Fibroblast of villous mesenchyme (primary cell): ENCODE measurements around the gene CMIP. TPM values are rescaled to one million over a fixed set of nuclear protein-coding genes. Genes with fewer than 3 reads are reported as not detected.

Experiments
- DNase-seq: peaks from one replicate; pipeline ENCODE4 v3.0.0-alpha.2; 2010; ENCODE audit warnings: low read depth
- H3K4me3 ChIP-seq: 2 replicates; pipeline ENCODE4 v1.5.1; 2011; ENCODE audit warnings: low read depth, mild to moderate bottlenecking, low read length
- total RNA-seq: library from RNA; depleted of rRNA; stranded (reverse); fragments of >200 nt; gene quantifications from 2 replicates; pipeline ENCODE4 v1.2.3, GENCODE V29; 2012
- TF ChIP-seq, protein P1 (sequence below): IDR thresholded peaks from 2 replicates; pipeline ENCODE4 v1.5.1; 2012; ENCODE audit warnings: low read depth, mild to moderate bottlenecking, low read length; ENCODE audit not compliant: insufficient read depth

Gene CMIP
- total RNA-seq, 1 donor, result 7.8 TPM

DNA sequence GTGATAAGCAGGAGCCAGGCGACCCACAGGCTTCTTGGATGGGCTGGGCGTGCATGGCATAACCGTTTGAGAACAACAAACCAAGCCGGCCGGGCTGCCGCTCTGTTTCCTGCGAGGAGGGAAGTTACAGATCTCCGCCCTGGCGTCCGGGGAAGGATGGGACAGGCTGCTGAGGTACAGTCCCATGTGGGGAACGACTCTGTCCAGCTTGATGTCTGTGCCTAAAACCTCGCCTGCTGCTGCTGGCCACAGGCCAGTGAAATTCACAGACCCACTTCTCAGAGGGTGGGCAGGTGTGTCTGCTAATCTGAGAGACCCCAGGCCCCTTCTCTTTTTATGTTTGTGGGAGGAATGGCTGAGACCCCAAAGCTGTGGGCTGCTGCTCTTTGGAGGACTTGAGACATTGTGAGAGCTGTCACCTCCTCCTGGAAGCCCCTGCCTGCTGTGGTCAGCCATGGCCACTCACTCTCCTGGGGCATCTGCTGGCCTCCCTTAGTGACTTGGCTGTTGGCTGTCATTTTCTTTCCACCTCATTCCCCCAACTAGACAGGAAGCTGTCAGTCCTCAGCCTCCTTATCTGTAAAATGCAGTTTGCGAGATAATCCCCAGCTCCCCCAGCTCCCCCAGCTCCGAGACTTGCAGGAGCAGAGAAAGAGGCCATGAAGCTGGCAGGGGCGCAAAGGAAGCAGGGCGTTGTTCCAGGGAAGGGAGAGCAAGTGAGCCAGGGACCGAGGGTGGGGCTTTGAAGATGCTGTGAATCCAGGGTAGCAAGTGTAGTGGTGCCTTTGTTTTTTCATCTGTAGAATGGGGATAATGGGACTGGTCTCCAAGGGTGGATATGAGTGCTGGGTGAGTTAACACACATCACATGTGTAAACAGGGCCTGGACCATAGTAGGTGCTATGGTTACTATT is 51.0 kb downstream of the CMIP start:
- no peak for DNase-seq
- TF ChIP-seq, protein P1, sequence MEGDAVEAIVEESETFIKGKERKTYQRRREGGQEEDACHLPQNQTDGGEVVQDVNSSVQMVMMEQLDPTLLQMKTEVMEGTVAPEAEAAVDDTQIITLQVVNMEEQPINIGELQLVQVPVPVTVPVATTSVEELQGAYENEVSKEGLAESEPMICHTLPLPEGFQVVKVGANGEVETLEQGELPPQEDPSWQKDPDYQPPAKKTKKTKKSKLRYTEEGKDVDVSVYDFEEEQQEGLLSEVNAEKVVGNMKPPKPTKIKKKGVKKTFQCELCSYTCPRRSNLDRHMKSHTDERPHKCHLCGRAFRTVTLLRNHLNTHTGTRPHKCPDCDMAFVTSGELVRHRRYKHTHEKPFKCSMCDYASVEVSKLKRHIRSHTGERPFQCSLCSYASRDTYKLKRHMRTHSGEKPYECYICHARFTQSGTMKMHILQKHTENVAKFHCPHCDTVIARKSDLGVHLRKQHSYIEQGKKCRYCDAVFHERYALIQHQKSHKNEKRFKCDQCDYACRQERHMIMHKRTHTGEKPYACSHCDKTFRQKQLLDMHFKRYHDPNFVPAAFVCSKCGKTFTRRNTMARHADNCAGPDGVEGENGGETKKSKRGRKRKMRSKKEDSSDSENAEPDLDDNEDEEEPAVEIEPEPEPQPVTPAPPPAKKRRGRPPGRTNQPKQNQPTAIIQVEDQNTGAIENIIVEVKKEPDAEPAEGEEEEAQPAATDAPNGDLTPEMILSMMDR, result no peak
- H3K4me3 ChIP-seq, result no peak overlapping the region

DNA sequence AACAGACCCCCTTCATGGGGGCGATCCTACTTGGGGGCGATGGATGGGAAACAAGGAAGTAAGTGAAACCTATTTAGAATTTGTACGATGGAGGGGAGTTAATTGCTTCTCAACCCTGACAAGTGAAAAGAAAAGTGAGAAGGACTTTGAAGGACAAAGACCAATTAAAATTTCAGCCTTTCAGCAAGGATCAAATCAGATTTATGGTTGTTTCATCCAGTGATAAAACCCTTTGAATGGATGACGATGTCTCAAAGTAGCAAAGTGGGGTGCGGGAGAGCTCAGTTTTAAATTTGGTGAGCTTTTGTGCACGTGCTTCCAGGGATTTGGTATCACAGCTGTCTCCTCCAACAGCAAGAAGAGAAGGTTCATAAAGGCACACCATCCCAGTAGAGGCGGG is 51.7 kb downstream of the CMIP start:
- TF ChIP-seq, protein P1, result no peak
- DNase-seq, result no peak
- H3K4me3 ChIP-seq, result no peak overlapping the region

DNA sequence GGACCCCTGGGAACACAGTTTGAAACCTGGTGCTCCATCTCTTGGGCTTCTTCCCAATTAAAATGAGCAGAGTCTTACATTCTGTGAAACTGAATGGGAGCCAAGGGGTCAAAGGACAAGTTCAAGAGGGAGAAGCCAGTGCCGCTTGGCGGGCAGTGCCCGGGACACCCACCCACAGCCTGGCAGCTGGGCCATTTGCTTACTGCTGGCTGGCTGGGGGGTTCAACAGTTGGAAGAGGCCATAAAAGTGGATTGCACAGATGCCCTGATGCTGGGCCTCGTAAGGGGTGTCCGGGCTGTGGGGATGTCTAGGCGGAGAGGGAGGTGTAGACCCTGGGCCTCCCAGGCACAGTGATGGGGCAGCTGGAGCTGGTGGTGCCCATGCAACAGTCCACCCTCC is 52.1 kb downstream of the CMIP start:
- no peak for DNase-seq
- TF ChIP-seq, protein P1, result no peak
- H3K4me3 ChIP-seq, result no peak overlapping the region

DNA sequence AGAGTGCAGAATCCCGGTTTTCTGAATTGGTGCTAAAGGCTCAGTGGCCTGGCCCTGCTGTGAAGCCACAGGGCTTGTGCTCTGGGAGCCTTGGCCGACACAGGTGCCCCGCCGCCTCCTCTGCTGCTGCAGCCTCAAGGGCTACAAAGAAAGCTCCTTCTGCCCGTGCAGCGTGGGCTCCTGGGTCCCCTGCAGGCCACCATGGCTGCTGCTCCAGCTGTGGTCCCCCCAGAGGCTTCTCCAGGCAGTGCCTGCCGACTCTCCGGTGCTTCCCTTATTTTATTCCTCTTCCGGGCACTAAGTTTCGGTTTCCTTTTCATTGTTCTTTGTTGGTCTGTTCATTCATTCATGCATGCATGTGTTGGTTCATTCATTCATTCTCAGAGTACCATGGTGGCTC is 53.1 kb downstream of the CMIP start:
- TF ChIP-seq, protein P1, result no peak
- DNase-seq, result no peak
- no peak overlapping the region for H3K4me3 ChIP-seq

DNA sequence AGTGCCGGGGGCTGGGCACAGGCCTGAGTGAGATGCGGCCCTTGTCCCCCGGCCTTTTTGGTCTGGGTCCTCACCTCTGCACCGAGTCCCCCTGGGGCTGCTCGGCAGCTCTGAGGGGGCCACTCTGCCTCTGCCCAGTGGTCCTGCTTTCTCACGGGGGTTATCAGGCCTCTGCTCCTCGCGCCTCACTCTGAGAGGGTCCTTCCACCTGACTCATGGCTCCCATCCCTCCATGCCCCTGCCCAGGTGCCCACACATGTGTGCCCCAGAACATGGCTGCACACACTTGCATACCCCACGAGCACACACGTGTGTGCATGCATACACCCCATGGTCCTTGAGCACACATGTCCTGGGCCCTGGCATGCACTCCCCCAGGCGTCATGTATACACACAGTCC is 53.7 kb downstream of the CMIP start:
- DNase-seq, result no peak
- TF ChIP-seq, protein P1, result no peak
- H3K4me3 ChIP-seq, result no peak overlapping the region

DNA sequence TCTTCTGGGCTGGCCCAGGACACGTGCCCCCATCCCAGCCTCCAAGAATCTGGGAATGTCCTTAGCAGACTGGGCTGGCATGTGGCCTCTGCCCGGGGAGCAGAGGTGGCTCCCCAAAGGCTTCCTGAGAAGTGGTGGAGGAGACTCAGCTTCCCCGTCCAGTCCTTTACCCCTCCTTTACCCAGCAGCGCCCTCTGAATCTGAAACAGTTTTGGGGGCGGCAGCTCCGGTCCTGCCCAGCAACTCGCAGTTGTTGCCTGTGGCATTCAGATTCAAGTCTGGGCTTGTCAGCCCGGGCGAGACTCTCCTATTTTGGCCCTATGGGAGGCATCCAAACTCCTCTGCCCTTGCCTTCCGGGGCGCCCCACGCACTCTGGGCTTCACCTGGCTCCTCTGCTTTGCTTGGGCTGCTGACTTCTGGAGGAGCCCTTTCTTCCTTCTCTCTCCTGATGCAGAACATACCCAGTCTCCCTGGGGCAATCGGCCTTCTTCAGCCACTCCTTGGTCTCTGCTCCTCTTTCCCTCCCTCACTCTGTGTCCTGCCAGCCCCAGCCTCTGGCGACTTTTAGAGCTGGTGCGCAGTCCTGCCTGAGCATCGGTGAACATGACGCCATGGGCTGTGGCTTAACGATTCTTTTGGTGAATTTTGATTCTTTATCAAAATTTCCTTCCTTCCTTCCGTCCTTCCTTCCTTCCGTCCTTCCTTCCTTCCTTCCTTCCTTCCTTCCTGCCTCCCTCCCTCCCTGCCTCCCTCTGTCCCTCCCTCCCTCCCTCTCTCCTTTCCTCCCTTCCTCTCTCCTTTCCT is 55.2 kb downstream of the CMIP start:
- TF ChIP-seq, protein P1, result no peak

More for the DNA sequence above, 55.2 kb downstream of the CMIP start:
- DNase-seq, result no peak
- H3K4me3 ChIP-seq, result no peak overlapping the region
